Loucy (cell line): ENCODE data around the gene POU2F3.

Experiments
- EZH2phosphoT487 ChIP-seq: fragments of 200-600 bp; IDR thresholded peaks from 2 replicates; pipeline ENCODE4 v1.6.1; 2018; ENCODE audit warnings: antibody characterized with exemption, mild to moderate bottlenecking, moderate library complexity, borderline replicate concordance
- TF ChIP-seq, protein P1 (sequence below): fragments of 200-600 bp; sonication (generic); conservative IDR thresholded peaks from 2 replicates; pipeline ENCODE4 v1.5.1; 2014; ENCODE audit warnings: mild to moderate bottlenecking, antibody characterized with exemption, low read length

DNA sequence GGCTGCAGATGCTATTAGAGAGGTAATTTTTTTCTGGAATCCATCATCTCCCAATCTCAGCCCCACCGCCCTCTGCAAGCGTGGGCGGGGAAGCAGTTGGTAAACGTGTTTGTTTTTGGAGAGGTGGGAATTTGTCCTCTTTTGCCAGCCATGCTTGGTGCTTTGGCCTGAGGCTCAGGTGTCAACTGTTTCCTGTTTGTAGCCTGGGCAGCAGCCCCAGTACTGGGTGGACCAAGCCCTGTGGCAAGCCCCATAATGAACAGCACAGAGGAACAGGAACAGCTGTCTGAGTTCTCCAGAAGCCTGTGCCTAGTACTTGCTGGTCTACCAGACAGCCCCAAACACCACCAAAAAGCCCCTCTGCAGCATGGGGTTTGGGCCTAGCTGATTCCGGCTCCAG is 39.6 kb downstream of the POU2F3 start:
- TF ChIP-seq, protein P1, sequence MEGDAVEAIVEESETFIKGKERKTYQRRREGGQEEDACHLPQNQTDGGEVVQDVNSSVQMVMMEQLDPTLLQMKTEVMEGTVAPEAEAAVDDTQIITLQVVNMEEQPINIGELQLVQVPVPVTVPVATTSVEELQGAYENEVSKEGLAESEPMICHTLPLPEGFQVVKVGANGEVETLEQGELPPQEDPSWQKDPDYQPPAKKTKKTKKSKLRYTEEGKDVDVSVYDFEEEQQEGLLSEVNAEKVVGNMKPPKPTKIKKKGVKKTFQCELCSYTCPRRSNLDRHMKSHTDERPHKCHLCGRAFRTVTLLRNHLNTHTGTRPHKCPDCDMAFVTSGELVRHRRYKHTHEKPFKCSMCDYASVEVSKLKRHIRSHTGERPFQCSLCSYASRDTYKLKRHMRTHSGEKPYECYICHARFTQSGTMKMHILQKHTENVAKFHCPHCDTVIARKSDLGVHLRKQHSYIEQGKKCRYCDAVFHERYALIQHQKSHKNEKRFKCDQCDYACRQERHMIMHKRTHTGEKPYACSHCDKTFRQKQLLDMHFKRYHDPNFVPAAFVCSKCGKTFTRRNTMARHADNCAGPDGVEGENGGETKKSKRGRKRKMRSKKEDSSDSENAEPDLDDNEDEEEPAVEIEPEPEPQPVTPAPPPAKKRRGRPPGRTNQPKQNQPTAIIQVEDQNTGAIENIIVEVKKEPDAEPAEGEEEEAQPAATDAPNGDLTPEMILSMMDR = no peak
- no peak for TF ChIP-seq EZH2phosphoT487
